Fibroblast of the aortic adventitia (primary cell): Measurements from ENCODE around the gene AOAH. TPM values are rescaled to one million over a fixed set of nuclear protein-coding genes. Genes with fewer than 3 reads are reported as not detected.

ENCODE experiments used
- DNase-seq: peaks from one replicate; pipeline ENCODE4 v3.0.0-alpha.2; 2010; ENCODE audit warnings: low read depth
- H3K4me3 ChIP-seq: 2 replicates; pipeline ENCODE4 v1.5.1; 2011; ENCODE audit warnings: low read depth, mild to moderate bottlenecking, control low read depth, low read length, moderate library complexity
- total RNA-seq: library from RNA; depleted of rRNA; stranded (reverse); fragments of >200 nt; gene quantifications from 2 replicates; pipeline ENCODE4 v1.2.3, GENCODE V29; 2012; ENCODE audit warnings: low replicate concordance
- TF ChIP-seq, protein P1 (sequence below): IDR thresholded peaks from 2 replicates; pipeline ENCODE4 v1.5.1; 2011; ENCODE audit warnings: mild to moderate bottlenecking, low read length, control low read depth, inconsistent platforms; ENCODE audit not compliant: insufficient read depth

The AOAH gene
- total RNA-seq, 1 donor: not detected

DNA sequence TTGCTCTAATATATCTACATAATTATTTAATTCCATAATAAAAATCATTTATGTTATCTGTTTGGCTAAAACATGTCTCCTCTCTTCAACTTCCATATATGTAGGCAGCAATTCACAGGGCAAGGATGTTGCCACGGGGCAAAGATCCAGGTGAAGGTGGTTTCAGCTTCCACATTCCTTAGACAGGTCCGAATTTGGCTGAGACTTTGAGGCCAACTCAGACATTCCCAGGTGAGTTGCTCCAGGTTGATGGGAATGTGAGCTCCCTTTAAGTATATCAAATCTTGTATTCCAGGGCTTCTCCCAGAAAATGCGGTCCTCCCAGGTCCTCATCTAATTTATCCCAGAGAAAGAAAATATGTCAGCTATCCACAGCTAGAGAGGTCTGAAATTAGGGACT is 15.1 kb upstream of the AOAH start:
- TF ChIP-seq, protein P1, sequence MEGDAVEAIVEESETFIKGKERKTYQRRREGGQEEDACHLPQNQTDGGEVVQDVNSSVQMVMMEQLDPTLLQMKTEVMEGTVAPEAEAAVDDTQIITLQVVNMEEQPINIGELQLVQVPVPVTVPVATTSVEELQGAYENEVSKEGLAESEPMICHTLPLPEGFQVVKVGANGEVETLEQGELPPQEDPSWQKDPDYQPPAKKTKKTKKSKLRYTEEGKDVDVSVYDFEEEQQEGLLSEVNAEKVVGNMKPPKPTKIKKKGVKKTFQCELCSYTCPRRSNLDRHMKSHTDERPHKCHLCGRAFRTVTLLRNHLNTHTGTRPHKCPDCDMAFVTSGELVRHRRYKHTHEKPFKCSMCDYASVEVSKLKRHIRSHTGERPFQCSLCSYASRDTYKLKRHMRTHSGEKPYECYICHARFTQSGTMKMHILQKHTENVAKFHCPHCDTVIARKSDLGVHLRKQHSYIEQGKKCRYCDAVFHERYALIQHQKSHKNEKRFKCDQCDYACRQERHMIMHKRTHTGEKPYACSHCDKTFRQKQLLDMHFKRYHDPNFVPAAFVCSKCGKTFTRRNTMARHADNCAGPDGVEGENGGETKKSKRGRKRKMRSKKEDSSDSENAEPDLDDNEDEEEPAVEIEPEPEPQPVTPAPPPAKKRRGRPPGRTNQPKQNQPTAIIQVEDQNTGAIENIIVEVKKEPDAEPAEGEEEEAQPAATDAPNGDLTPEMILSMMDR: no peak
- DNase-seq: no peak
- H3K4me3 ChIP-seq: no peak overlapping the region

DNA sequence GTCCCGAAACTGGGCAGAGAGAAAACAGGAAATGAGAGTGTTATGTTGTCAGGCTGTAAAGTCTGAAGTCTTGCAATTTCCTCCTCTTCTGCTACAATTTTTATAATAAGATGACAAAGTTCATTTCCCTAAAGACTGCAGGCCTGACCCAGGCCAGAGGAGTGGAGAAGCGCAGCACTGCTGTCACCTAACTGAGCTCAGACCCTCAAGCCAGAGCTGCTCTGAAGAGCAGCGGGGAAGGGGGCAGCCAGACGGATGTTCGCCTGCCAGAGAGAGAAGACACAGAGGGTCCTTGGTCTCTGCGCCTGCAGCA is 12.6 kb upstream of the AOAH start:
- no peak for DNase-seq
- TF ChIP-seq, protein P1: no peak
- no peak overlapping the region for H3K4me3 ChIP-seq

DNA sequence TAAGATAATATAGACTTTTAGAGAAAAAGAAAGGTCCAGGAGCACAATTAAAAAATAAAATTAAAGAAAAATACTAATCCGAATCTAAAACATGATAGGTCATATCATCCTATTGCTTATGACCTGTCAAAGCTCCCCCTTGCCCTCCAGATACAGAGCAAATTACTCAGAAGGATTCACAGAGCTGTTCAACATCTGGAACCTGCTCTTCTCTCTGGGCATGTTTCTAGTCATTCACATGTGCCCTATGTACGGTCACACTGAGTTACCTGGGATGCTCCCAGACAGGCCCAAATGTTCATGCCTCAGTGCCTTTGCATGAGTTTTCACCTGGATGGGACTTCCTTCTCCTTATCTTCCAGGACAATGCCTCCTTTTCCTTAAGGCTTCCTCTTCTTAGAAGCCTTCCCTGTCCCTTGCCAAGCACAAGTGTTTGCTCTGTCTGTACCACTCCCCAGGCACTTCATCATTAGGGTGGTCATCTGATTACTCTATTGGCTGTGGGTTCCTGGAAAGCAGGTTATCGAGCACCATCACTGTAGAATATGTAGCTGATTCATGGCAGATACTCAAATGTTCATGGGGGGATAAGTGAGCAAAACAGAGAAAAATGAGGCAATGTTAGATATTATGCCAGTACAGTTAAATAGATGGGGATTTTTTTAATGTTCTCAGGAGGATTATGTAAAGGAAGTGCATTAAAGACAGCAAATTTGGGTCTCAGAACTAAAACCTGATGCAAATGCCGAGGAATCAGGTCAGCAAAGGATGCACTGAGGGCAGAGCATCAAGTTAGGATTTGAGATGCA is 12.0 kb upstream of the AOAH start:
- H3K4me3 ChIP-seq: no peak overlapping the region
- no peak for DNase-seq
- TF ChIP-seq, protein P1: no peak

DNA sequence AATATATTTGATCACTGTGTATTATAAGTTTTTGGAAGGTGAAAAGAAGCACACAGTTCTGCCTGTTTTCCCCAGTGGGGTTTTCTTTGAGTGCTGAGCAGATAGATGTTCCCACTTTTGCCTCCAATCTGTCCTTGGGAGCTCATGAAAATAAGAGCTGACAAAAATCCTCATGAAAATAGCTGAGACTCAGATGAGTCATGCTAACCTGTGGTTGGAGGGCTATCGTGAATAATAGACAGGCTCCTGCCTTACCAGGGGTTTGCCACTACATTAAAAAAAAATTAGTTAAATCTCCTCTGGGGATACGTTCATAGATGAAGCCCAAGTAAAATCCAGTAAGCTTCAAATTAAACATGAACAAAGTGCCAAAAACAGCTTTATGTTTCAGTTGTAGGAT is 10.9 kb upstream of the AOAH start:
- TF ChIP-seq, protein P1: no peak
- no peak for DNase-seq
- H3K4me3 ChIP-seq: no peak overlapping the region

DNA sequence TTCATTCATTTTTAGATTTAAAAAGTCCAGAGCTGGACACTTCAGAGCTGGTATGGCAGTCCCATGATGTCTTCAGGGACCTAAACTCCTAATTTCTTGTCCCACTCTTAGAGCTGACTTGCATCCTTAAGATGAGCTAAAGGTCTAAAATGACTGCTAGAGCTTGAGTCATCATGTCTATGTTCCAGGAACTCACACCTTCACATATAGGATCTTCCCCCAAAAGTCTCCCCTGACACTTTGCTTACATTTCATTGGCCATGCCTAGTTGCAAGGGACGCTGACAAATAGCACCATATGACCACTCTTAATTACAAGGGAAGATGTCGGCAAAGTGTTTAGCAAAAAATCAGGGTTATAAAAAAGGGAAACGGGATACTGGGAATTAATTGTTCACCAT is 10.4 kb upstream of the AOAH start:
- TF ChIP-seq, protein P1: no peak
- H3K4me3 ChIP-seq: no peak overlapping the region
- no peak for DNase-seq

DNA sequence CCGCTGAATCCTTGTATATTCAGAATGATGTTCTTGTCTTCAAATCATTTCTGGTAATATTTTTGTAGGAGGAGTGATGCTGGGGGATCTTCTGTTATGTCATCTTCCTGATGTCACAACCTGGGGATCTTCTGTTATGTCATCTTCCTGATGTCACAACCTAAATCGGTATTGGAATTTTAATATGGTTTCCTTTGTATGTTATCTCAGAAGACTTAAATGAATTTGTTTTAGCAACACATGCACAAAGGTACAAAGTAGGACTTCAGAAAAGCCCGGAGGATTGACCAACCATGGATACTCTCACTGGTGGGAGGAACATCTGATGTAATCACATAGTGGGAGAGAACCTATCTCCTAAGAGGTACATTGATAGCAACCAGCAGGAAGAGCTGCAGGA is 9.1 kb upstream of the AOAH start:
- TF ChIP-seq, protein P1: no peak
- no peak for DNase-seq
- no peak overlapping the region for H3K4me3 ChIP-seq

DNA sequence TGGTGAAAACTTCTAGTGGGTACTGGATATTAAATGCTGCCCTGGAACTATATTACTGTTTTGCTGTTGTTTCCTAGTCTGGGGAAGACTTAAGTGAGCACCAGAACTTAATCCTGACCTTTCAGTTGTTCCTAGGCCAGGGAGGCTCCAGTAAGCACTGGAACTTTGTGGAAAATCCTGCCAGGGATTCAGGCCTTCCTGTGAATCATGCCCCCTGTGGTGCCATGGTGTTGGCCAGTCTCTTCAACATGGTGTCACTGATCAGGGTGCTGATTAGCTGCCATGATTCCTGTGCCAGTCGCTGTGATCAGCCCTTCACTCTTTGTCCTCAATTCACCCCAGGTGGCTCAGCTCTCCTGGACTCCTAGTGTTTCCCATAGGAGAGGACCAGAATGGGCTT is 8.5 kb upstream of the AOAH start:
- no peak for DNase-seq
- TF ChIP-seq, protein P1: no peak
- no peak overlapping the region for H3K4me3 ChIP-seq
